Astrocyte (in vitro differentiated cells and primary cell): ENCODE results near the gene SDR42E1. TPM values are rescaled to one million over a fixed set of nuclear protein-coding genes. Genes with fewer than 3 reads are reported as not detected.
"Not testable (repeated sequence)": the region's sequence is repeated elsewhere in the genome, so short reads cannot be mapped to it uniquely, and the experiment has no call there.

ENCODE experiments used
- DNase-seq: peaks from one replicate; pipeline ENCODE4 v3.0.0-alpha.2; 2010; ENCODE audit warnings: low read depth
- FAIRE-seq: peaks from 2 replicates; lab custom pipeline; 2011; peaks lifted over from hg19 to GRCh38; lab: Jason Lieb, UNC
- H2AFZ ChIP-seq: 2 replicates; pipeline ENCODE4 v1.6.0; 2012; ENCODE audit warnings: low read depth, low read length, inconsistent platforms
- H3K27ac ChIP-seq: 2 replicates; pipeline ENCODE4 v1.5.1; 2011; ENCODE audit warnings: low read depth, low read length, inconsistent platforms
- H3K27me3 ChIP-seq: 2 replicates; pipeline ENCODE4 v1.6.0; 2011; ENCODE audit warnings: low read length, inconsistent platforms; ENCODE audit not compliant: insufficient read depth
- H3K36me3 ChIP-seq: 2 replicates; pipeline ENCODE4 v1.5.1; 2011; ENCODE audit warnings: low read length, inconsistent platforms; ENCODE audit not compliant: insufficient read depth
- H3K4me1 ChIP-seq: 2 replicates; pipeline ENCODE4 v1.5.1; 2011; ENCODE audit warnings: low read length, inconsistent platforms; ENCODE audit not compliant: insufficient read depth
- H3K4me2 ChIP-seq: 2 replicates; pipeline ENCODE4 v1.6.0; 2012; ENCODE audit warnings: low read length, inconsistent platforms
- H3K4me3 ChIP-seq: 2 replicates; pipeline ENCODE4 v1.5.1; 2011; ENCODE audit warnings: low read depth, mild to moderate bottlenecking, low read length, inconsistent platforms; ENCODE audit not compliant: insufficient read depth
- H3K79me2 ChIP-seq: 2 replicates; pipeline ENCODE4 v1.6.0; 2012; ENCODE audit warnings: mild to moderate bottlenecking, low read length, inconsistent platforms; ENCODE audit not compliant: insufficient read depth
- H3K9ac ChIP-seq: 2 replicates; pipeline ENCODE4 v1.6.0; 2012; ENCODE audit warnings: mild to moderate bottlenecking, low read length, inconsistent platforms
- H3K9me3 ChIP-seq: 2 replicates; pipeline ENCODE4 v1.5.1; 2012; ENCODE audit warnings: low read depth, mild to moderate bottlenecking, low read length, inconsistent platforms; ENCODE audit not compliant: insufficient read depth
- H4K20me1 ChIP-seq: 2 replicates; pipeline ENCODE4 v1.6.0; 2012; ENCODE audit warnings: low read length, inconsistent platforms; ENCODE audit not compliant: insufficient read depth
- H3K27ac Mint-ChIP-seq: one replicate; pipeline ENCODE4 v1.8.0; 2021; ENCODE audit warnings: mild to moderate bottlenecking, mixed read lengths; ENCODE audit not compliant: unreplicated experiment
- H3K27me3 Mint-ChIP-seq: one replicate; pipeline ENCODE4 v1.8.0; 2021; ENCODE audit warnings: low read depth, mixed read lengths; ENCODE audit not compliant: unreplicated experiment
- H3K36me3 Mint-ChIP-seq: one replicate; pipeline ENCODE4 v1.8.0; 2021; ENCODE audit warnings: low read depth, mixed read lengths; ENCODE audit not compliant: unreplicated experiment
- H3K4me1 Mint-ChIP-seq: one replicate; pipeline ENCODE4 v1.8.0; 2021; ENCODE audit warnings: low read depth, mixed read lengths; ENCODE audit not compliant: unreplicated experiment
- H3K4me3 Mint-ChIP-seq: one replicate; pipeline ENCODE4 v1.8.0; 2021; ENCODE audit warnings: mild to moderate bottlenecking, moderate library complexity, mixed read lengths; ENCODE audit not compliant: unreplicated experiment
- H3K9me3 Mint-ChIP-seq: one replicate; pipeline ENCODE4 v1.8.0; 2021; ENCODE audit warnings: mild to moderate bottlenecking, mixed read lengths; ENCODE audit not compliant: unreplicated experiment
- EZH2 ChIP-seq: IDR thresholded peaks from 2 replicates; pipeline ENCODE4 v1.6.1; 2012; ENCODE audit warnings: mild to moderate bottlenecking, low read length, inconsistent platforms; ENCODE audit not compliant: insufficient read depth
- total RNA-seq: library from RNA; stranded (reverse); gene quantifications from 2 replicates; pipeline ENCODE4 v1.2.1, GENCODE V29; 2021
- TF ChIP-seq, protein P1 (sequence below): IDR thresholded peaks from 2 replicates; pipeline ENCODE4 v1.5.1; 2011; ENCODE audit warnings: low read depth, mild to moderate bottlenecking, inconsistent platforms, low read length, moderate library complexity; ENCODE audit not compliant: insufficient read depth

Gene SDR42E1
- total RNA-seq, 1 donor from 2014 or later, result not detected

DNA sequence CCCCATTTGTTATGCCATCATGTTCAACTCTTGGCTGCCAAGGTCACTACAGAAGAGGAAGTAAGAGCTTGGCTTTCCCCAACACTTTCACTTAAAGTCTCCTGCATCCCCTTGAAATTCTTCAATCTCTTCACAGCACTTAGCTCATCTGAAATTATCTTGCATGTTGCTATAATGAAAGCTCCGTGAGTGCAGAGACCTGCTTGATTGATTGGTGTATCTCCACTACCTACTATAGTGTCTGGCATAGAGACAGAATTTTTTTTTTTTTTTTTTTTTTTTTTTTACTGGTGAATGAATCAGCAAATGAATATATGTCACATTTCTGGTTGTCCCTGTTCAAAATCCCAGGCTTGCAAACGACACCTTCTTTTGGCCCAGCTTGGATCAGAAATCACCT is 1.9 kb upstream of the SDR42E1 start:
- Histone ChIP-seq H3K9ac (no peak overlapping the region), H2AFZ (no peak overlapping the region), H3K4me3 (no peak overlapping the region), H3K4me1 (no peaks in the 10 kb centered on the region), H4K20me1 (no peaks in the 10 kb centered on the region), H3K27ac (no peak overlapping the region), H3K27me3 (peaks cover 12% of the 10 kb centered on the region), H3K4me2 (no peak overlapping the region), H3K9me3 (peaks cover 8% of the 10 kb centered on the region), H3K79me2 (no peaks in the 10 kb centered on the region), H3K36me3 (no peaks in the 10 kb centered on the region)
- DNase-seq (no peak), FAIRE-seq (no peak)
- H3K27ac Mint-ChIP-seq, result no peak overlapping the region
- peaks cover 4% of the 10 kb centered on the region for H3K27me3 Mint-ChIP-seq
- peaks cover 4% of the 10 kb centered on the region for H3K36me3 Mint-ChIP-seq
- no peaks in the 10 kb centered on the region for H3K4me1 Mint-ChIP-seq
- H3K4me3 Mint-ChIP-seq, result no peak overlapping the region
- TF ChIP-seq, protein P1, sequence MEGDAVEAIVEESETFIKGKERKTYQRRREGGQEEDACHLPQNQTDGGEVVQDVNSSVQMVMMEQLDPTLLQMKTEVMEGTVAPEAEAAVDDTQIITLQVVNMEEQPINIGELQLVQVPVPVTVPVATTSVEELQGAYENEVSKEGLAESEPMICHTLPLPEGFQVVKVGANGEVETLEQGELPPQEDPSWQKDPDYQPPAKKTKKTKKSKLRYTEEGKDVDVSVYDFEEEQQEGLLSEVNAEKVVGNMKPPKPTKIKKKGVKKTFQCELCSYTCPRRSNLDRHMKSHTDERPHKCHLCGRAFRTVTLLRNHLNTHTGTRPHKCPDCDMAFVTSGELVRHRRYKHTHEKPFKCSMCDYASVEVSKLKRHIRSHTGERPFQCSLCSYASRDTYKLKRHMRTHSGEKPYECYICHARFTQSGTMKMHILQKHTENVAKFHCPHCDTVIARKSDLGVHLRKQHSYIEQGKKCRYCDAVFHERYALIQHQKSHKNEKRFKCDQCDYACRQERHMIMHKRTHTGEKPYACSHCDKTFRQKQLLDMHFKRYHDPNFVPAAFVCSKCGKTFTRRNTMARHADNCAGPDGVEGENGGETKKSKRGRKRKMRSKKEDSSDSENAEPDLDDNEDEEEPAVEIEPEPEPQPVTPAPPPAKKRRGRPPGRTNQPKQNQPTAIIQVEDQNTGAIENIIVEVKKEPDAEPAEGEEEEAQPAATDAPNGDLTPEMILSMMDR, result no peak
- no peak for TF ChIP-seq EZH2
- peaks cover 19% of the 10 kb centered on the region for H3K9me3 Mint-ChIP-seq

DNA sequence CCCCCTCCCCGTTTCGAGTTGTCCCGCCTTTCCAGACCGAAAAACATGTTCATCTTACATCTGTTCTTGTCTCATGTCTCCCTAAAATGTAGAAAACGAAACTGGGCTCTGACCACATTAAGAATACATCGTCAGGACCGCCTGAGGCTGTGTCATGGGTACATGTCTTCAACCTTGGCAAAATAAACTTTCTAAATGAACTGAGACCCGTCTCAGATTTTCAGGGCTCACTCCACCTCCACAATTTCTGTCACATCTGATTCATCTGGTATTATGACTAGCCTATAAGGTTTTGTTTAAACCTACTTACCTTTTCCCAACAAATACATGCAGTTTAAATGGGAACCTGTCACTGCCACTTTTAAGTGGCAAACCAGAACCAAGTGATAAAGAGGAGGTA is 621 bp downstream of the SDR42E1 start:
- Histone ChIP-seq H3K4me2 (peak overlapping the region; percentile 66), H3K27me3 (peaks cover 12% of the 10 kb centered on the region), H3K9ac (no peak overlapping the region), H3K27ac (no peak overlapping the region), H2AFZ (no peak overlapping the region), H3K79me2 (no peaks in the 10 kb centered on the region), H3K4me1 (no peaks in the 10 kb centered on the region), H4K20me1 (no peaks in the 10 kb centered on the region), H3K9me3 (peaks cover 8% of the 10 kb centered on the region), H3K4me3 (peak overlapping the region; percentile 33), H3K36me3 (no peaks in the 10 kb centered on the region)
- FAIRE-seq (no peak), DNase-seq (no peak)
- peaks cover 24% of the 10 kb centered on the region for H3K9me3 Mint-ChIP-seq
- H3K27ac Mint-ChIP-seq, result no peak overlapping the region
- H3K4me3 Mint-ChIP-seq, result no peak overlapping the region
- no peak for TF ChIP-seq EZH2
- TF ChIP-seq, protein P1, result no peak
- peaks cover 4% of the 10 kb centered on the region for H3K27me3 Mint-ChIP-seq
- H3K4me1 Mint-ChIP-seq, result no peaks in the 10 kb centered on the region
- H3K36me3 Mint-ChIP-seq, result peaks cover 4% of the 10 kb centered on the region

GRCh38 chr16:82009789-82010188 is 1.5 kb downstream of the SDR42E1 start:
- not testable (repeated sequence) for H3K9me3 ChIP-seq, H4K20me1 ChIP-seq, H3K4me2 ChIP-seq, H3K36me3 Mint-ChIP-seq, H3K79me2 ChIP-seq, H3K4me1 Mint-ChIP-seq, H3K27ac ChIP-seq, FAIRE-seq, H3K4me1 ChIP-seq, H2AFZ ChIP-seq, H3K36me3 ChIP-seq, H3K27ac Mint-ChIP-seq, H3K4me3 Mint-ChIP-seq, DNase-seq, H3K4me3 ChIP-seq, H3K27me3 Mint-ChIP-seq, H3K9ac ChIP-seq
- peaks cover 24% of the 10 kb centered on the region for H3K9me3 Mint-ChIP-seq
- peaks cover 12% of the 10 kb centered on the region for H3K27me3 ChIP-seq
